Activated gamma-delta T cell (primary cell): ENCODE measurements around the gene DLX4.

ENCODE experiments used
- DNase-seq: peaks from one replicate; lab custom pipeline; 2025; lab: John Stamatoyannopoulos, UW
- total RNA-seq, 2 donors: gene quantifications; one replicate each; lab custom pipeline; 2026; lab: John Stamatoyannopoulos, UW

DLX4 gene, protein sequence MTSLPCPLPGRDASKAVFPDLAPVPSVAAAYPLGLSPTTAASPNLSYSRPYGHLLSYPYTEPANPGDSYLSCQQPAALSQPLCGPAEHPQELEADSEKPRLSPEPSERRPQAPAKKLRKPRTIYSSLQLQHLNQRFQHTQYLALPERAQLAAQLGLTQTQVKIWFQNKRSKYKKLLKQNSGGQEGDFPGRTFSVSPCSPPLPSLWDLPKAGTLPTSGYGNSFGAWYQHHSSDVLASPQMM
- total RNA-seq = 0.13 to 0.36 reads per million in 2 donors

DNA sequence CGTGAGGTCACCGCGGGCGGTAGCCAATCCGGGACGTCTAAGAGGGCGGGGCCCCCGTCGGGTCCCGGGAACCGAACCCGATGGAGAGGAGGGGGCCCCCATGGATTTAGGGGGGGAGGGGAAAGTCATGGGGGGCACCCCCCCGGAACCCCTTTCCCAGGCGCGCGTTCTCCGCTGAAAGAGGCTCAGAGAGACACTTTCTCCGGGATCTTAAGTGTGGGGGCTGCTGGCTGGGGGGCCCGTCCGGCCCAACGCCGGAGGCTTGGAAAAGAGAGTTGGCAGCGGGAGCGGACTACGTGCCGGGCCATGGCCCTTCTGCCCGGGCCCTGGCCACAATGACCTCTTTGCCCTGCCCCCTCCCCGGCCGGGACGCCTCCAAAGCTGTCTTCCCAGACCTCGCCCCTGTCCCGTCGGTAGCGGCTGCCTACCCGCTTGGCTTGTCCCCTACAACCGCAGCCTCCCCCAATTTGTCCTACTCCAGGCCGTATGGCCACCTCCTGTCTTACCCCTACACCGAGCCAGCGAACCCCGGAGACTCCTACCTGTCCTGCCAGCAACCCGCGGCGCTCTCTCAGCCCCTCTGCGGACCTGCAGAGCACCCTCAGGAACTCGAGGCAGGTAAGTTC lies at the start of gene DLX4:
TSS of gene DLX4 (plus strand) at position 57 of the 626 bp plus-strand sequence. CDS start at position 336, 279 bp downstream.
- DNase-seq = no peak

DNA sequence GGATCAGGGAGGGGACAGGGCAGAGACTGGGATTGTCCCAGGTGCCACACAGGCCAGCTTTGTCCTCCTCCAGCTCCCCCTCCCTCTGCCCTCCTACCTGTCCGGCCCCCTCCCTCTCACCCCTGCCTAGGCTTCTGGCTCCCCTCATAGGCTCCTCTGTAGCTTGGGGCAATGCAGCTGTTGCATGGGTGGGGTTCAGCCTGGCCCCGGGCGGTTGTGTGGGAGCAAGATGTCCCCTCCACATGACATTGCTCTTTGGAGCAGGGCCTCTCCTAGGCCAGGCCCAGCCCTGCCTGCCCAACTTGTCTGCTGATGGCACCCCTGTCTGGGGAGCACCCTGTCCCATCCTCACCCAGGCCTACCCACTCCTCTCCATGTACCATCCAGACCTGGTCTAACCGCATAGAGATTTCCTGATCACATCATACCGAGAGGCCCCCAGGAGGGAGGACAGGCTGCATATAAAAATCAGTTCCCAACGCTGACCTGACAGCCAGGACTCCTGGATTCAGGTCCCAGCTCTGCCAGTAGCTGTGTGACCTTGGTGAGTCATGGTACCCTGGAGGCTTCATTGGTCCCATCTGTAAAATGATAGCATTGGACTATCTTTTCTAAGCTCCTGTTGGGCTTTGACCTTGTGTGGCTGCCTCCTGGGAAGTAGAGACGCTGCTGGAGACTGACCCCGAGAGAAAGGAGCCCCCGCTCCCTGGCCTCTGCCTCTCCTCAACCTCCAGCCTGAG lies 48.8 kb upstream of the DLX4 start:
- DNase-seq = no peak

DNA sequence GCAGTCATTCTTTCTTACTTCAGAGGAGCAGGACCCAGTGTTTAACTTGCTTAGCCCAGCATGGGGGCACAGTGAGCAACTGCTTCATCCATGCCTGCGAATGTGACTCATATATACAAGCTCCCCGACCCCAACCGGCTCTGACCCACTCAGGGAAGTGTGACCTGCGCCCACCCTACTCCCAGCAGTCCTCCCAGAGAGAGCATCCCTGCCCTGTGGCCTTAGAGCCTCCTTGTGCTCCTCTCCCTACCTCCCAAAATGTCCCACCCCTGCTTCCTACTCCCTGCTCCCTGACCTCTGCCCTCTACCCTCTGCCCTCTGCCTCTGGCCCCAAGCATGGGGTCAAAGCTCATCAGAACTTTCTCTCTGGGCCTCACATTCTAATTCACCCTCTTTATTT lies 46.9 kb upstream of the DLX4 start:
- no peak for DNase-seq

DNA sequence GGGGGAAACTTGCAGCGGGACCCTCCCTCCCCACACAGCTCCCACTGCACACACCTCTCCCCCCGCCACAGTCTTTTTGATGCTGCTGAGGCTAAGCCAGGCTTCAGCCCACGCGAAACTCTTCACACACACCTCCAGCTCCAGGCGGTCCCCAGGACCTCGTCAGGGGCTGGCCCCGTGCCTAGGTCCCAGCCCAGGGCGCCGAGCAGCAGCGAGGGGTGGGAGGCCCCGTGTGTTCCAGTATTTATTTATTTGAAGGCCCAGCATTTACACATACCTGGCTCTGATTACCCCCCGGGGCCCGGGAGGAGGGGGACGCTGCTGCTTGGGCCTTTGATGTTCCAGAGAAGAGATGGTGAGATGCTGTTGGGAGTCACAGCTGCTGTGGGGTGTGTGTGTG lies 44.9 kb upstream of the DLX4 start:
- no peak for DNase-seq

DNA sequence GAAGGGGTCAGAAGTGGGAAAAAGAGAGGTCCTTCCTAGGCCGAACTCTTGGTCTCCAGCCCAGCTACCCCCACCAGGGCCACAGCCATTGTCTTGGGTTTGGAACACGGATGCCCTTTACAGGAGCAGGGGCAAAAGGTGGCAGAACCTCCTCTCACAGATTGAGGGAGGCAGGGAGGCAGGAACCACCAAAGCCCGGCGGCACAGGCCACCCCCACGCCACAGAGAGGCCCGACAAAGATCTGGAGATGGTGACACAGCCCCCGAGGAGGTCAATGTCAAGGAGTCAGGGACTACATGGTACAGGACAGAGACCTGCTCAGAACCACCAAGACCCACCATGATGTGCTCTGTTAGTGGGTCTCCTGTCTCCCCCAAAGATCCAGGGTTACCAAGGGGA lies 44.4 kb upstream of the DLX4 start:
- no peak for DNase-seq

DNA sequence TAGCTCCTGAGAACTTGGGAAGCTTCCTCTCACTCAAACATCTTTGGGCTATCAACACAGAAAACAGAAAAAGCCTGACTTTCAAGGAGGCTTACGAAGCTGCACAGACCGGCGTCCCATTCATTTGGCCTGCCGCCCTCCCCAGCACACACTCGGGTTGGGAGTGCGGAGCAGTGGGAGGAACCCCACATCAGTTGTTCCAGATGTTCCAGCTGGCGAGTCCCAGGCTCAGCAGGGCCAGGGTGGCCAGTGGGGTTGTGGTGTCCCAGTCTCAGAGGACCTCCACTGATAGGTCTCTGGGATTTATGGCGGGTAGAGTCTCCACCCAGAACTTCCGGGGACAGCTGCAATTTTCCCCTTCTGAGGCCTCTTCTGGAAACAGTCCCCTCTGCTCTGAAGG lies 43.1 kb upstream of the DLX4 start:
- no peak for DNase-seq

DNA sequence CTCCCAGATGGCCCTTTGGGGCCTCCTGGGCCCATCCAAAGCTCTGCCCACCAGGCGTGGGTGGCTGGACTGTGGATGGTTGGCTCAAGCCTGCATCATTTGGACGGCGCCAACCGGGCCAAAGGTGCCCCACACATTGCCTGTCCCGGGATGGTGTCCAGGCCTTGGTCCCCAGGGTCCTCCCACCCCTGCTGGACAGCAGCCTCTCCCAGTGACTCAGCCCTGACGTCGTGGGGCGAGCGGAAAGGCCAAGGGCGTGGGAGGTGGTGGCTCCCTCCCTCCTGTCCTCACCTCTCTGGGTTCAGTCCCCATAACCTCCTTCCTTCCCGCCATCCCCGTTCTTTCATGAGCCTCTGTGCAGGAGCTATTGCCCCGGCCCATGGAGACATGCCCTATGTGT lies 42.1 kb upstream of the DLX4 start:
- DNase-seq = no peak

DNA sequence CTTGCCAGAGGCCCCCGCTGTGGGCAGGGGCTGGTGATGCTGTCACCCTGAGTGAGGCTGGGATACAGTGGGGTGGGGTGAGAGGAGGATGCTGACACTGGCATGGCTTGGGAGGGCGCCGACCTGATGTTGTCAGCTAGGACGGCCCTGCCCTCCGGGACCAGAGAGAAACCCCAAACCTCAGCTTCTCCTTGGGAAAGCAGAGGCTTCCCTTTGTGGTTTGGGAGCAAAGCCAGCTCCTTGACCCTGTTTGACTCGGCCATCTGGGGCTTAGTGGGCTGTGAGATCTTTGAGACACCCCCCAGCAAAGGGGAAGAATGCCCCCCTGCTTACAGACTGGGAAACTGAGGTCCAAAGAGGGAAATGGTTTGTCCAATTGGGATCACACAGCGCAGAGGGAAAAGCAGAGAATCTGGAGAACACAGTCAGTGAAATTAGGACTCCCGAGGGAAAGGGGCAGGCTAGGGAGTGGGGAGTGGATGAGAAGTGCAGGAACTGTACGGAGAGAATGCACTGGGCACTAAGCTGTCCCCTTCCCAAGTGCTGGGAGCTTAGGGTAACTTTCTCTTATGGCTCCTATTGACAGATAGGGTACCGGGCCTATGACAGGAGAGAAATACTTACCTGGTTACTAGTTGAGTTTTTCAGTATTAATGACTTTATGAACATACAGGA lies 40.7 kb upstream of the DLX4 start:
- no peak for DNase-seq

DNA sequence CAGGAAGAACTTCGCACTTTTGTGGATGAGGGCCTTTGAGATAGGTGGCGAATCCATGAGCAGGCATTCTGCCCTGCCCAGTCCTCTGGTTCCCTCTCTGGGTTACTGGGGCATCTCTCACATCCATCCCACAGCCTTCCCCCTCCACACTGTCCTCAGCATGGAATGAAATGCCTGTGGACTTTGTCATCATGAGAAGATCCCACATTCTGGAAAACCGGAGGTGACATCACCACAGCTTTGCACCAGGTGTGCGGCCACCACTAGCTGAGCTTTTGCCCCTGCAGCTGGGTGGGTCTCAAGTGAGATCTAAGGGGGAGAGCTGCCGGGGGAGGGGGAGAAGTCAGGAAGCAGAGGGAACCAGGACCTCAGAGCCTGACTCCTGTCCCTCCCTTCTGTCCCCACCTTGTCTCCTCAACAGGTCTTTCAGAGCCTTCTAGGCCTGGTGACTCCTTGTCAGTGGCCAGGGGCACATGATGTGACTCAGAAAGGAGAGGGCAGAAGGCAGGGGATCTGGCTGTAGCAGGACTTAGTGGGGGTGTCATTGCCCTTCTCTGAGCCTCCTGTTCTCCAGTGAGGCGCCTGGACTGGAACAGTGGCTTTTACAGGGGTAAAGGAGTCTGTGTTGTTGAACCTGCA lies 40.0 kb upstream of the DLX4 start:
- DNase-seq = no peak

DNA sequence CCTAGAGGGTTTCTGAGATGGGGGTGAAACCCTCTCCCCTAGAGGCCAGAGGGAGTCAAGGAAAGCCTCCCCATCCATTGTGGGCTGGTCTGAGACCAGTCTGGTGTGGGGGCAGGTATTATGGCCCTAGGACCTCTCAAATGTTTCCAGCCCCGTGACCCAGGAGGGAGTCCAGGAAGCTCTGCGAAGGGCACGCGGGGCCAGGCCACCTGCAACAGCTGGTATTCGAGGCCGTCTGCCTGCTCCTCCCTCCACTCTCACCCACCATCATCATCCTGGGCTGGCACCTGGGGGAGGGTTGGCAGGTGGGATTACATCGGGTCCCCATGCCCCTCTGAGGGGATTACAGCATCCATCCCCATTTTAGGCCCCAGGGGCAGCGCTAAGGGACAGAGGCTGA lies 38.1 kb upstream of the DLX4 start:
- DNase-seq = no peak

DNA sequence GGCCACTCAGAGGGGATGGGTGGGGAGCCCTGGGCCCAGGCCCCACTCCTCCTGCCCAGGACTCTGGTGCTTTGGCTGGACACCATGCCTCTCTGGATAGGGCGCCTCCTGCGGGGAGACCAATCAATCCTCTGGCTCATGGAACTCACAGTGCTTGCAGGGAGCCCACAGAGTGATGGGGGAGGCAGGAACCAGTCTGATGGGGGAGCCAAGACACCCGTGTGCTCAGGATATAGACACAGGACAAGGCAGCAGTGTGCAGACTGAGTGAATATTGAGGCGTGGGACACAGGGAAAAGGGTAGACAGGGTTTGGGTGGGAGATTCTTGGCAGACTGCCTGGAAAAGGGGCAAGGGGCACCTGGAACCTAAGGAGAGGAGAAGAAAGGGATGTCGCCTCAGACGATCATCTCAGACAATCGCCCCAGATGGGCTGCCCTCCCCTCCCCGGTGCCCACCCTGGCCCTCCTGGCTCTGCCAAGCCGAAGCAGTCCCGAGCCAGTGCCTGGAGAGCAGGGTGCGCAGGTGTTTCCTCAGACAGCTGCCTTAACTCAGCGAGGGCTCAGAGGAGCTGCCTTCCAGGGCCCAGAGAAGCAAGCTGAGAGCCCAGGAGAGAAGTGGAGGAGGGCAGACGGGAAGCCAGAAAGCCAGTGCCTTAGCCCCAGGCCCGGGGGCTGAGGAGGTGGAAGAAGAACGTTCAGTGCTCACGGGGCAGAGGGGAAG lies 37.4 kb upstream of the DLX4 start:
- DNase-seq = no peak

DNA sequence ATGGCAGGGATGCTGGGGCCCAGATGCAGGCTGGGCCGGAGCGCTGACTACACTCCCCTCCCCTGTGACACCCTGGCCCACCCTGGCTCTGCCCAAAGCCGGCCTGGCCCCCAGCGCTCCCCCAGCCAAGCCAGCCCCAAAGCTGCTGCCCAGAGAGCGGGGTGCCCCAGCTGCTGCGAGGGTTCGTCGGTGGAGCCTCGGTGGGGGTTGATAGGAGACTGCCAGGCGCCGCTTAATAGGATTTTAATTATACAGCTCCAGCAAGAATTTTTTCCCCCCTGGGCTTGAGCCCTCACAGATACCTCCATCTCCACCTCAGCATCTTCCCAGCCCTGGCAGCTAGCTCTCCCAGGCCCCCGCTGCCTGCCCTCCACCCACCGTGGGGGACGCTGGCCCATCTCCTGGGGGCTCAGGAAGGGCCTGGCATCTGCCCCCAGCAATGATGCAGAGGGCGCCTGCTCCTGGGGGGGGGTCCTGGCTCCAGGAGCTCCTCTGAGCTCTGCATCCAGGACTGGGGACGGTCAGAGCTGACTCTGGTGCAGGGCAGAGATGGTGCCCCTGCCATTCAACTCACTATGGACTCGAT lies 36.8 kb upstream of the DLX4 start:
- DNase-seq = no peak

DNA sequence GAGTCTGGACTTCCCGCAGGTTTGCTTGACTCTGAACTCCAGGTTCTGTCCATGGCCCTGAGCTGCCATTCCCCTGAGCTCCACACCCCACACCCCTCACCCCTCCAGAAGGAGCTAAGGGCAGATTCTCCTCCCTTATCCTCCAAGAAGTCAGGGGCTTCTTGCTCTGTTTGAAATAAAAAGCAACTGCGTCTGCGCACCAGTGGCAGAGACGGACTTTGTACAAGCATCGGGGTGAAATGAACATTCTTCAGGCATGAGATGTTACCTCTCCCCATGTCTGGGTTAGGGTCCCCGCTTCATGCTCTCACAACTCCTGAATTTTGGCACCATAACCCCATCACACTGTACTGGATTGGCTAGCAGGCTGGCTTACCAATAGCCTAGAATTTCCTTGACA lies 36.1 kb upstream of the DLX4 start:
- no peak for DNase-seq

DNA sequence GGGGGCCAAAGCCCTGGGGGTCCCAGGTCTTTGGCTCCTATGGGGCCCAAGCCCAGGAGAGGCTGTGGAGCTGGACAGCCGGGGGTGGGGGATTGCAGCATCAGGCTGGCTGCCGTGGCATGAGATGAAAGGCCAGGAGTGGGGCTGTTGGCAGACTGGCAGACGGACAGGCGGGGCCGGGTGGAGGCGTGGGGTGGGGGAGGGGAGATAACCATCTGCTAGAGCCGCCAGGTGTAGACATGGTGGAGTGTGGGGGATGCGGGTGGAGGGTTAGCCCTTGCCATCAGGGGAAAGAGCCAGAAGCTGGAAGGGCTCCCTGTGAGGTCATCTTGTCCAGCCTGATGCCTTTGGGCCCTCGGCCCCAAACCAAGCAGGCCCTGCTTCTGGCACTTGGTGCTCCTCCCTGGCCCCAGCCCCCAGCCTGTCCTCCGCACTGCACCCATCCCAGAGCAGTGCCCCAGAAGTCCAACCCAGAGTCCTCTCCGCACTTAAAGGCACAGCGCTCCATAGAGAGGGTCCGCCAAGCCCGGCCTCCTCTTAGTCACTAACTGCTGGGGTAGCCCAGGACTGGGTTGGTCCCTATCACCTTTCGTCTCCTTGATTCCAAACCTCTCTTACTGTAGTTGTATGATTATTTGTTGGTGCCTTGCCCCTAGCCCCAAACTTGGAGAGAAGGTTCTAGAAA lies 33.3 kb upstream of the DLX4 start:
- DNase-seq = no peak

DNA sequence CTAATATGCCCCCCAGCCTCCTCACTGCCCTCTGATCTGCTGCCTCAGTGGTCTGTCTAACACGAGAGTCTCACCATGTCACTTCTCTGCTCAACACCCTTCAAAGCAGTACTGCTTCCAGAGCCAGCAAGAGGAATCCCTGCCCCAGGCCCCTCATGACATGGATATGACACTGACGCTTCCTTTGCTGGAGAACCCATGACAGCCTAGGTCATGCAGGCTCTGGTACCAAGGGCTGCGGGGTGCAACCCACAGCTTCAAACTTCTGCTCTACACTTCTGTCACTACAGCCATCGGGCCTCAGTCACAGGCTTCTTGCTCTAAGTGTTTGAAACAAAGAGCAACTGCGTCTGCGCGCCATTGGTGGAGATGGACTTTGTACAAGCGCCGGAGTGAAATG lies 32.6 kb upstream of the DLX4 start:
- no peak for DNase-seq

DNA sequence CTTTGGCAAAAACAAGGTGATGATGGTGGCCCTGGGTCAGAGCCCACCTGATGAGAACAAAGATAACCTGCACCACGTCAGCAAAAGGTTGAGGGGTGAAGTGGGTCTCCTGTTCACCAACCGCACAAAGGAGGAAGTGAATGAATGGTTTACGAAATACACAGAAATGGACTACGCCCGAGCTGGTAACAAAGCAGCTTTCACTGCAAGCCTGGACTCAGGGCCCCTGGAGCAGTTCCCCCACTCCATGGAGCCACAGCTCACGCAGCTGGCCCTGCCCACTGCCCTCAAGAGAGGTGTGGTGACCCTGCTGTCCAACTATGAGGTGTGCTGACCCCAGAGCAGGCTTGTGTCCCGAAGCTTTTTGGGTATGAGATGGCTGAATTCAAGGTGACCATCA lies 29.7 kb upstream of the DLX4 start:
- DNase-seq = no peak

DNA sequence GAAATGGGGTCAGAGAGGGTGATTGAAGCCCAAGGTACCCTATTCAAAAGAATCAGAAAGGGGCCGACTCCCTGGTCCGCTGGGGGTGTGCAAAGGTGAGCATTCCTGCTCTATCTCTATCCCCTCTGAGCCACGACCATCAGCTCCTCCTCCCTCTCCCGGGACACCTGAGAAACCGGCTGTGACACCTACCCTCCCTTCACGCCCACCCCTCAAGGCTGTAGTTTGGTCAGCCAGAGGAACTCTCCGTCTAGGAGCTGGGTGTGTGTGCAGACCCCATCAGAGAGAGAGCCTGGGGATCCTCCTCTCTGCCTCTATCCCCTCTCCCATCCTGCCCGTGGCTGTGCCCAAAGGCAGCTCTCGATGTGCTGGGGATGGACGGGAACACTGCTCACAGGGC lies 27.6 kb upstream of the DLX4 start:
- DNase-seq = no peak

DNA sequence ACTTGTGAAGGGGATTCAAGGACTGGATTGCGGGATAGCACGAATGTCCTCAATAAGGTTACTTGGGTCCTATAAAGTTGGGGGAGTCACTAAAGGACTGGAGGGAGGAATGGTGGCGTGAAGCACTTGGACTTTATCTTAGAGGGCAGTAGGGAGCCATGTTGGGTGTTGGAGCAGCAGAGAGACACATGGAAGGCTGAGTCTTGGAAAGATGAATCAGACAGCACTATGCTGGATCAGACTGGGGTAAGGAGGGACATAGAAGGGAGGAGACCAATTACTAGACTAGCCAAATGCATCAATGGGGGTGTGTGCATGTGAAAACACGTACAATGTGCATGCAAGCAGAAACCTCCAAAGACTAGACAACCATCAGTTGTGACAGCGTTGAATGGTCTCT lies 26.0 kb upstream of the DLX4 start:
- no peak for DNase-seq

DNA sequence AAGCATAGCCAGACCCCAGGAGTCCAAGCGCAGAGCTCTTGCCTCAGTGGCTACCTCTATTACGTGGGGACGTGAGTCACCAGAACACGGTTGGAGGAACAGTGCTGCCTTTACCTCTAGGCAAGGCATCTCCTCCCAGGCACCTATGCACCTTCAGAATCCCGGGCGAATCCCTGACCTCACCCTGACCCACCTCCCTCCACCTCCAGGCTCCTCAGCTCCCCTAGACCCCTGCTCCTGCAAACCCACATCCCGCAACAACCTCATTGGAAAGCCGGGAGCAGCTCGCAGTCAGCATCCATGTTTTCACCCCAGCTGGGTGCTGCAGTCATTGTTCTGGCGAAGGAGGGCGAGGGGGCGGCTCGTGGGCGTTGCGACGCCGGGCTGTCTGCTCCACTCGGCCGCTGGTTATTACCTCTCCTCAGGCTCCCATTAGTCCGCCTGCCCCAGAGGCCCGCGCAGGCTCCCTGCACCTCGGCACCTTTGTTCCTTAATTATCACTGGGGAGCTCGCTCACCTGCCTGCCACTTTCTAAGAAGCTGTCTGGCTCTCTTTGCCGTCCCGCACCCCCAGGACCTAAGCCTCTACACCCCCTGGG lies 24.6 kb upstream of the DLX4 start:
- no peak for DNase-seq

DNA sequence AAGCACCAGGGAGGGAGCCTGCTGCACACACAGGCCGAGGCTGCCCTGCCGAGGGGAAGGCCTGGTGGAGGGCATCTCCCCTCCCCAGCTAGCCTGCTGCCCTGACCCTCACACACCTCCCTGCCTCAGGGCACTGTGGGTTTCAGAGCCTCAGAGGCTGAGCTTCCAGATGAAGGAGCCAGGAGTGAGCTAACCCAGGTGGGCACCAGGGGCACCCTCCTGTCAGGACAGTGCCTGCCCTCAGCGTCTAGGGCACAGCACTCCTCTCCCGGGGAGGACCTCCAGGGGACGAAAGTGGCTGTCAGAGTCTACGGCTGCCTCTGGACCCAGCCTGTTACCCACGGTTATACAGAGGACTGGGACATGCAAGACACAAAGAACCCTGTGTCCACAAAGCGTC lies 22.8 kb upstream of the DLX4 start:
- DNase-seq = no peak
